SH-SY5Y (cell line): ENCODE data around the gene TELO2.

ENCODE experiments used
- GATA2 ChIP-seq: IDR thresholded peaks from 2 replicates; pipeline ENCODE4 v1.6.1; 2011; ENCODE audit warnings: mild to moderate bottlenecking, low read depth, low read length
- GATA3 ChIP-seq: IDR thresholded peaks from 2 replicates; pipeline ENCODE4 v1.6.1; 2011; ENCODE audit warnings: low read depth, mild to moderate bottlenecking, low read length, moderate library complexity

DNA sequence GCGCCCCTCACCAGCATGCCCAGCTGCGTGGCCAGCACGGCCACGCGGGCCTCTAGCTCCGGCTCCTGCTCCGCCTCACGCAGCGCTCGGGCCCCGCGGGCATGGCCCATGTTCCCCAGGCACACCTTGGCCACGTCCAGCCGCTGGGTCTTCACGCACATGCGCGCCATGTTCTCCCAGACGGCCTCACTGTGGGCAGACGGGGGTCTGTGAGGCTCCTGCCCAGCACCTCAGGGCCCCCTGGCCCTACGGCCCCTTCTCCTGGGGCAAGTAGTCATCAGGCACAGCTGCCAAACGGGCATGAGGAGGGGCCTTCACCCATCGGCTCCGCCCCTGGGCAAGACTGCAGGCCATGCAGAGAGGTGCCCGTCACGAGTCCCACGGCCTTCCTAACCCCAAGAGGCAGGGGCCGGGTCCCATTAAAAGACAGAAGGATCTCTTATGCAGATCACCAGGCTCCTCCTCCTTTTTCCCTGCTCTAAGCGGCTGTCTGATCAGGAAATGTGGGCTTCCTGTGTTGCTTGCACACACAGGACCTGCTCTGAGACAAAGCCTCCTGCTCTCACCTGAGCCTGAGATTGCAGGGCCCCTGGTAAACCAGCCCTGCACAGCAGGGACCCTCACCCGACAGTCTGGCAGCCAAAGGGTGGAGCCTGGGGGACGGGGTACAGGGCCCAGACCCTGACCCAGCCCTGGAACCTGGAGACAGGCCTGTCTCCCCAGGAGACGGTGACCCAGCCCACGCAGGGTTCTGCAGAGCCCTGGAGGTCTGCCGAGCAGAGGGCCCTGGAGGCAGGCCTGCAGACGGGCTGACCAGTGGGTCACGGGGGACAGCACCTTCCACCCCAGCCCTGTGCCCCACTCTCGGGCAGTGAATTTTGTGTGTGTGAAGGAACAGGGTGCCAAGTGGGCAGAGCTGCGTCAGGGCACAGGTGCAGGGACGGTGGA is 33.7 kb downstream of the TELO2 start:
- TF ChIP-seq GATA2 (no peak), GATA3 (no peak)
